Activated naive CD8-positive, alpha-beta T cell (primary cell): ENCODE data around the gene SMCO1.
"Not testable (repeated sequence)": the region's sequence is repeated elsewhere in the genome, so short reads cannot be mapped to it uniquely, and the experiment has no call there.

ENCODE experiments used
- H3K27ac Mint-ChIP-seq: one replicate; pipeline ENCODE4 v1.8.0; 2021; ENCODE audit warnings: mixed read lengths
- H3K27me3 Mint-ChIP-seq: one replicate; pipeline ENCODE4 v1.8.0; 2021; ENCODE audit warnings: mixed read lengths
- H3K36me3 Mint-ChIP-seq: one replicate; pipeline ENCODE4 v1.8.0; 2021; ENCODE audit warnings: mixed read lengths
- H3K4me1 Mint-ChIP-seq: one replicate; pipeline ENCODE4 v1.8.0; 2021; ENCODE audit warnings: low read depth, mixed read lengths
- H3K4me3 Mint-ChIP-seq: one replicate; pipeline ENCODE4 v1.8.0; 2021; ENCODE audit warnings: mild to moderate bottlenecking, mixed read lengths
- H3K9me3 Mint-ChIP-seq: one replicate; pipeline ENCODE4 v1.8.0; 2021; ENCODE audit warnings: low read depth, mixed read lengths

The SMCO1 gene

DNA sequence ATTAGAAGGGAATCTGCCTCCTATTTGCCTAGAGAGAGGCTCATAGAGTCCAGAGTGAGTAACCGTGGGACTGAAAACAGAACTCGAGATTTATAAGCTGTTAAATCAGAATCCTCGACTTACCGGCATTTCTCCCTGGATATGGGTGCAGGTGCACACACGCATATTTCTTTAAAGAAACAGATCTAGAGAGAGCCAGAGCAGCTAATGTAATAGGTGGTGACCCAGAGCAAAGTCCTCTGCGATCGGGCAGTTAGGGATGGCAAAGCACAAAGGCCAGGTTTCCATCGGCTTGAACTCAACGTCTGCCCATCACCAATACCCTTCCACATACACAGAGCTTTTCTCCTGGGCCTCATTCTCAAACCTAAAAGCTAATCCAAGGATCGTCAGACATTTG is 25.4 kb downstream of the SMCO1 start:
- Mint-ChIP-seq H3K27ac (no peak overlapping the region), H3K4me3 (no peak overlapping the region), H3K36me3 (peaks cover 8% of the 10 kb centered on the region), H3K4me1 (peaks cover 30% of the 10 kb centered on the region), H3K9me3 (no peaks in the 10 kb centered on the region), H3K27me3 (no peaks in the 10 kb centered on the region)

DNA sequence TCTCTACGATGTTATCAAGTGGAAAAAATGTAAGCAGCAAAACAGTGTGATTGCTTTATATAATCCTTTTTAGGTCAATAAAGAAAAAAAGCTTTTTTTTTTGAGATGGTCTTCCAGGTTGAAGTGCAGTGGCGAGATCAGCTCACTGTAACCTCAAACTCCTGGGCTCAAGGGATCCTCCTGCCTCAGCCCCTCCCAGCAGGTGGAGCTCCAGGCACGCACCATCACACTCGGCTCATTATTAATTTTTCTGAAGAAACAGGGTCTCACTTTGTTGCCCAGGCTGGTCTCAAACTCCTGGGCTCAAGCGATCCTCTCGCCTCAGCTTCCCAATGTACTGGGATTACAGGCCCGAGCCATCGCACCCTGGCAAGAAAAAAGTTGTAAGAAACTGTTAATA is 28.9 kb downstream of the SMCO1 start:
- H3K4me1 Mint-ChIP-seq = peaks cover 15% of the 10 kb centered on the region
- no peaks in the 10 kb centered on the region for H3K27me3 Mint-ChIP-seq
- H3K27ac Mint-ChIP-seq = no peak overlapping the region
- no peaks in the 10 kb centered on the region for H3K9me3 Mint-ChIP-seq
- no peak overlapping the region for H3K4me3 Mint-ChIP-seq
- H3K36me3 Mint-ChIP-seq = peaks cover 13% of the 10 kb centered on the region

DNA sequence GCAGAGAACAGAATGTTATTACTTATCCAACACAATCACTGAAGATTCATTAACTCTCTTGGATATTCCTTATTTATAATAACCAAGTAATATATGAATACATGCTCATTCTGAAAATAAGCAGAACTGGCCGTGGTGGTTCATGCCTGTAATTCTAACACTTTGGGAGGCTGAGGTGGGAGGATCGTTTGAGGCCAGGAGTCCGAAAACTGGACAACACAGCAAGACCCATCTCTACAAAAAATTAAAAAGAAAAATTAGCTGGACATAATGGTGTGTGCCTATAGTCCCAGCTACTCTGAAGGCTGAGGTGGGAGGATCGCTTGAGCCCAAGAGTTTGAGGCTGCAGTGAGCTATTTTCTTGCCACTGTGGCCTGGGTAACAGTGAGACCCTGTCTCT is 37.5 kb downstream of the SMCO1 start:
- Mint-ChIP-seq H3K27ac (no peak overlapping the region), H3K27me3 (no peaks in the 10 kb centered on the region), H3K4me1 (no peaks in the 10 kb centered on the region), H3K4me3 (no peak overlapping the region), H3K36me3 (peaks cover 7% of the 10 kb centered on the region), H3K9me3 (no peaks in the 10 kb centered on the region)

DNA sequence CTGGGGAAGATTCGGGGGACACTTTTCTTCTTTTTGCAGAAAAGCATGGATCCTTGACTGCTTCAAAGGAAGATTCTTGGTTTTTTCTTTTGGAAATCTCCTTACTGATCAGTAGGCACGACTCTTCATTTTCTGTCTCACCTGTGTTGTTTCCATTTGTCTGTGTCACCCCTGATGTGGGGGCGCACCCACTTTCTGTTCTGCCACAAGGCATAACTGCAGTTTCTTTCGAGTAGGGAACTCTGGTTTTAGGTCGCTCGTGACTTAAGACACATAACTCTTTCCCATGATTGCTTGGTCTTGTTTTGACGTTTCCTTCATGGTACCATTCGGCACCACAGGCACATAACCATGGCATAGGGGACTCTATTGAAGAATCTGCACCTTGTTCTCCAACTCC is 42.9 kb downstream of the SMCO1 start:
- no peak overlapping the region for H3K4me3 Mint-ChIP-seq
- no peaks in the 10 kb centered on the region for H3K27me3 Mint-ChIP-seq
- no peaks in the 10 kb centered on the region for H3K9me3 Mint-ChIP-seq
- peaks cover 3% of the 10 kb centered on the region for H3K4me1 Mint-ChIP-seq
- peaks cover 9% of the 10 kb centered on the region for H3K36me3 Mint-ChIP-seq
- H3K27ac Mint-ChIP-seq = no peak overlapping the region

DNA sequence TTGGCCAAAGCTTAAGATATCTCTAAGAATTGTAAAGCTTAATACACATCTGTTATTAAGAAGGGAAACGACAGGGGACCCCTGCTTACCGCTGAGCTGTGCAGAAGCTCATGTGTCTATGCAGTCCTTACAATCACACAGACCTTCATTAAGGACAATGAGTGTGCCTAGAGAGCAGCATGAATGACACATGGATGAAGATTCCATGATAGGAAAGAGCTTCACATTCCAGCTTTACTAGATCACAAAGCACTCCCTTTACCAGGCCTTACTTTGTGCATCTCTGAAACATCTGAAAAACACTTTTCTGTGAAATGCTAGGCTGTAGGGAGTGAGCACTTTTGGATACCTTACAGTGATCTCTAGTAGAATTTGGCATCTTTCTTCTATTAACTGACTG is 43.6 kb downstream of the SMCO1 start:
- Mint-ChIP-seq H3K27ac (no peak overlapping the region), H3K4me1 (peaks cover 3% of the 10 kb centered on the region), H3K9me3 (no peaks in the 10 kb centered on the region), H3K27me3 (no peaks in the 10 kb centered on the region), H3K4me3 (no peak overlapping the region), H3K36me3 (peaks cover 9% of the 10 kb centered on the region)

DNA sequence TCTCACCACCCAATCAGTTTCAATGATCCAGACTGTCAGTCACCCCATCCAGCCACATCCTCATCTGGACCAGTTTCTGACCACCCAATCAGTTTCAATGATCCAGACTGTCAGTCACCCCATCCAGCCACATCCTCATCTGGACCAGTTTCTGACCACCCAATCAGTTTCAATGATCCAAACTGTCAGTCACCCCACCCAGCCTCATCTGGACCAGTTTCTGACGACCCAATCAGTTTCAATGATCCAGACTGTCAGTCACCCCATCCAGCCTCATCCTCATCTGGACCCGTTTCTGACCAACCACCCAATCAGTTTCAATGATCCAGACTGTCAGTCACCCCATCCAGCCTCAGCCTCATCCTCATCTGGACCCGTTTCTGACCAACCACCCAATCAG is 45.0 kb downstream of the SMCO1 start:
- not testable (repeated sequence) for H3K4me3 Mint-ChIP-seq, H3K4me1 Mint-ChIP-seq, H3K27me3 Mint-ChIP-seq, H3K36me3 Mint-ChIP-seq, H3K27ac Mint-ChIP-seq, H3K9me3 Mint-ChIP-seq

DNA sequence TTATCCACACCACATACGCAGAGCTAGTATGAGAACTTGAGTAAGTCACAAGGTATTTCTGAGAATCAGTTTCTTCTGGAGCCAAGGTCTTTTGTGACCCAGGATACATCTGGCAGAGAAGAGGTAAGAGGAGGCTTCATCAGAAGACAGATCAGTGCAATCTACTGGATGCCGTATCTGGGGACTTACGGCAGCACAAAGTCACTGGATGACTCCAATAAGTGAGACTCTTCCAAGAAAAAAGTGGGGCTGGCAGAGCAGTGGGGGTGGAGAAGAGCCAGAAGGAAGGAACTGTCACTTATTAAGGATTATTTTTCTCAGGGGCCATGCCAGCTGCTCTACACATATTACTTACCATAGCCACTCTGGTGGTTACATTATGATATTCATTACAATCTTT is 51.3 kb downstream of the SMCO1 start:
- no peak overlapping the region for H3K27ac Mint-ChIP-seq
- peaks cover 6% of the 10 kb centered on the region for H3K4me1 Mint-ChIP-seq
- H3K27me3 Mint-ChIP-seq = no peaks in the 10 kb centered on the region
- peaks cover 7% of the 10 kb centered on the region for H3K9me3 Mint-ChIP-seq
- no peak overlapping the region for H3K4me3 Mint-ChIP-seq
- H3K36me3 Mint-ChIP-seq = peaks cover 8% of the 10 kb centered on the region

DNA sequence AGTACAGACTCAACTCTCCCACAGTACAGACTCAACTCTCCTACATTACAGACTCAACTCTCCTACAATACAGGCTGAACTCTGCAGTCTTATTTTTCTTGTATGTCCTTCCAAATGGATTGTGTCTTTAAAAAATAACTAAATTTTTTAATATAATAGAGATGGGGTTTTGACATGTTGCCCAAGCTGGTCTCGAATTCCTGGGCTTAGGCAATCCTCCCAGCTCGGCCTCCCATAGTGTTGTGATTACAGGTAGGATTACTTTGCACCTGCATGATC is 51.7 kb downstream of the SMCO1 start:
- Mint-ChIP-seq H3K36me3 (peaks cover 8% of the 10 kb centered on the region), H3K9me3 (peaks cover 7% of the 10 kb centered on the region), H3K27me3 (no peaks in the 10 kb centered on the region), H3K27ac (no peak overlapping the region), H3K4me3 (no peak overlapping the region), H3K4me1 (peaks cover 6% of the 10 kb centered on the region)

DNA sequence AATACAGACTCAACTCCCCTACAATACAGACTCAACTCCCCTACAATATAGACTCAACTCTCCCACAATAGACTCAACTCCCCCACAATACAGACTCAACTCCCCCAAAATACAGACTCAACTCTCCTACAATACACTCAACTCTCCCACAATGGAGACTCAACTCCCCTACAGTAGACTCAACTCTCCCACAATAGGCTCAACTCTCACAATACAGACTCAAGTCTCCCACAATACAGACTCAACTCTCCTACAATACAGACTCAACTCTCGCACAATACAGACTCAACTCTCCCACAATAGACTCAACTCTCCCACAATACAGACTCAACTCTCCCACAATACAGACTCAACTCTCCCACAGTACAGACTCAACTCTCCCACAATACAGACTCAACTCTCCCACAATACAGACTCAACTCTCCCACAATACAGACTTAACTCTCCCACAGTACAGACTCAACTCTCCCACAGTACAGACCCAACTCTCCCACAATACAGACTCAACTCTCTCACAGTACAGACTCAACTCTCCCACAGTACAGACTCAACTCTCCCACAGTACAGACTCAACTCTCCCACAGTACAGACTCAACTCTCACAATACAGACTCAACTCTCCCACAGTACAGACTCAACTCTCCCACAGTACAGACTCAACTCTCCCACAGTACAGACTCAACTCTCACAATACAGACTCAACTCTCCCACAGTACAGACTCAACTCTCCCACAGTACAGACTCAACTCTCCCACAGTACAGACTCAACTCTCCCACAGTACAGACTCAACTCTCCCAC is 52.3 kb downstream of the SMCO1 start:
- H3K27ac Mint-ChIP-seq, H3K36me3 Mint-ChIP-seq, H3K9me3 Mint-ChIP-seq, H3K4me1 Mint-ChIP-seq, H3K27me3 Mint-ChIP-seq, H3K4me3 Mint-ChIP-seq: not testable (repeated sequence)

DNA sequence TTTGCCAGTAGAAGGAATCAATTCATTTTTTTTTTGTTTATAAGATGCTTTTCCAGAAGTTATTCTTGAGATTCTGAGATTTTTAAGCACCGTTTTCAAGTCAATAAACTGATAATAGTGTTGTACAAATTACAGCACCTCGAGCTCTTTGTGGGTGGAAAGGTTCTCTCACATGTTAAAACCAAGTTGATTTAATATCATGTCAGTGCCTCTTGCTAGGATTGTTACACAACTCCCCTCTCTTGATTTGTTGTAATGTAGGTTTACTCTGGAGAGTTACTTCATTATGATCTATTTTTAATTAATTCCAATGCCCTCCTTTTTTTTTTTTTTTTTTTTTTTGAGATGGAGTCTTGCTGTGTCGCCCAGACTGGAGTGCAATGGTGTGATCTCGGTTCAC is 57.1 kb downstream of the SMCO1 start:
- H3K4me1 Mint-ChIP-seq = peaks cover 14% of the 10 kb centered on the region
- H3K4me3 Mint-ChIP-seq = no peak overlapping the region
- H3K27ac Mint-ChIP-seq = no peak overlapping the region
- peaks cover 4% of the 10 kb centered on the region for H3K9me3 Mint-ChIP-seq
- H3K27me3 Mint-ChIP-seq = no peaks in the 10 kb centered on the region
- H3K36me3 Mint-ChIP-seq = peaks cover 2% of the 10 kb centered on the region

DNA sequence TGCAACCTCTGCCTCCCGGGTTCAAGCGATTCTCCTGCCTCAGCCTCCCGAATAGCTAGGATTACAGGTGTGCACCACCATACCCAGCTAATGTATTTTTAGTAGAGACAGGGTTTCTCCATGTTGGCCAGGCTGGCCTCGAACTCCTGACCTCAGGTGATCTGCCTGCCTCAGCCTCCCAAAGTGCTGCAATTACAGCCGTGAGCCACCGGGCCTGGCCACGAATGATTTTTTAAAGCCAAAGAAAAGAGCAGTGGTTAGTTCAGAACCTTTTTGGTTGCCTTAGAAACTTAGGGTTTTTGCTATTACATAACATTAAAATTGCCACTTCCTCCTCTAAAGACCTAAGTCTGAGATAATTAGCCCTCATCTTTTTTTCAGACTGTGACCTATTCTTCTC is 57.7 kb downstream of the SMCO1 start:
- H3K27ac Mint-ChIP-seq, H3K9me3 Mint-ChIP-seq, H3K36me3 Mint-ChIP-seq, H3K27me3 Mint-ChIP-seq: not testable (repeated sequence)
- Mint-ChIP-seq H3K4me3 (peak overlapping the region; percentile 12), H3K4me1 (peaks cover 14% of the 10 kb centered on the region)
